ENCODE results near the gene HOXD10.
A peak's percentile ranks its signal among the peaks of the same experiment; 100 is the strongest.

Gene HOXD10

GRCh38 chr2:176128982-176129796 is 12.6 kb downstream of the HOXD10 start, which contains the start of gene HOXD8:
Gene HOXD8 (plus strand): TSS chr2:176129705. CDS start chr2:176130367, 662 bp downstream.
- Mint-ChIP-seq H3K27me3 (peaks cover 68% of the 10 kb centered on the region), H3K4me3 (peak within 1 kb of the TSS; percentile 62), H3K9me3 (no peaks in the 10 kb centered on the region), H3K27ac (peak within 1 kb of the TSS; percentile 20), H3K4me1 (peaks cover 33% of the 10 kb centered on the region), H3K36me3 (peaks cover 2% of the 10 kb centered on the region)

DNA sequence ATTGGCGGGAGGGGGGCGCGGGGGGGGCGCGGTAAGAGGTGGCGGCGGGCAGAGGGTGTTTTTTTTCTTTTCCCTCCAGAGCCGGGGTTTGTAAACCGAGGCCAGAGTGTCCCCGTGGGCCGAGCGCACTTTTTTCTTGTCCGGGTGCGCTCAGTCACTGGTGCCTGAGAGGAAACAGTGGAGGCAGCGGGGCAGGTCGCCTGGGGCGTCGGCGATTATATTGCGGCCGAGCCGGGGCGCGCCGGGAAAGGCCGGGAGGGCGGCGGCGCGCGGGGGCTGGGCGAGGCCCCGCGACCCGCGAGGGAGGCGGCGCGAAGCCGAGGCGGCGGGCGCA is 13.2 kb downstream of the HOXD10 start:
- peaks cover 33% of the 10 kb centered on the region for H3K4me1 Mint-ChIP-seq
- no peak overlapping the region for H3K27ac Mint-ChIP-seq
- H3K36me3 Mint-ChIP-seq, result peaks cover 2% of the 10 kb centered on the region
- H3K4me3 Mint-ChIP-seq, result no peak overlapping the region
- H3K27me3 Mint-ChIP-seq, result peaks cover 69% of the 10 kb centered on the region
- no peaks in the 10 kb centered on the region for H3K9me3 Mint-ChIP-seq

DNA sequence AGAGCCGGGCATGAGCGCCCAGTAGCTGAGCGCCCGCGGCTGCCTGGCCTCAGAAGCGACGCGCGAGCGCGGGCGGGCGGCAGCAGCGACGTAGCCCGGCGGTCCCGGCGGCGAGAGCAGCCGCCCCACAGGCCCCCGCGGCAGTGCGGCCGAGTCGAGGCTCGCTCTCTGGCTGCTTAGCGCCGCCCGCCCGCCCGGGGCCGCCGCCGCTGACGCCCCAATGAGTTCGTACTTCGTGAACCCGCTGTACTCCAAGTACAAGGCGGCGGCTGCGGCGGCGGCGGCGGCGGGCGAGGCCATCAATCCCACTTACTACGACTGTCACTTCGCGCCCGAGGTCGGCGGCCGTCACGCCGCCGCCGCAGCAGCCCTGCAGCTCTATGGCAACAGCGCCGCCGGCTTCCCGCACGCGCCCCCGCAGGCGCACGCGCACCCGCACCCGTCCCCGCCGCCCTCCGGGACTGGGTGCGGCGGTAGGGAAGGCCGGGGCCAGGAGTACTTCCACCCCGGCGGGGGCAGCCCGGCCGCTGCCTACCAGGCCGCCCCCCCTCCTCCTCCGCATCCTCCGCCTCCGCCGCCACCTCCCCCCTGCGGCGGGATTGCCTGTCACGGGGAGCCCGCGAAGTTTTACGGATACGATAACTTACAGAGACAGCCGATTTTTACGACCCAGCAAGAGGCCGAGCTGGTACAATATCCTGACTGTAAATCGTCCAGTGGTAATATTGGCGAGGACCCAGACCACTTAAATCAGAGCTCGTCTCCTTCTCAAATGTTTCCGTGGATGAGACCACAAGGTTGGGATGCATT is 13.8 kb downstream of the HOXD10 start:
- H3K27me3 Mint-ChIP-seq, result peaks cover 71% of the 10 kb centered on the region
- no peak overlapping the region for H3K27ac Mint-ChIP-seq
- H3K9me3 Mint-ChIP-seq, result no peaks in the 10 kb centered on the region
- H3K36me3 Mint-ChIP-seq, result peaks cover 2% of the 10 kb centered on the region
- peaks cover 35% of the 10 kb centered on the region for H3K4me1 Mint-ChIP-seq
- H3K4me3 Mint-ChIP-seq, result peak overlapping the region; percentile 62

GRCh38 chr2:176130957-176131847 is 14.6 kb downstream of the HOXD10 start:
- no peaks in the 10 kb centered on the region for H3K9me3 Mint-ChIP-seq
- peaks cover 6% of the 10 kb centered on the region for H3K36me3 Mint-ChIP-seq
- peaks cover 42% of the 10 kb centered on the region for H3K4me1 Mint-ChIP-seq
- peak overlapping the region; percentile 62 for H3K4me3 Mint-ChIP-seq
- peaks cover 71% of the 10 kb centered on the region for H3K27me3 Mint-ChIP-seq
- peak overlapping the region; percentile 70 for H3K27ac Mint-ChIP-seq

GRCh38 chr2:176131848-176132158 is 15.2 kb downstream of the HOXD10 start:
- Mint-ChIP-seq H3K4me1 (peaks cover 42% of the 10 kb centered on the region), H3K27ac (no peak overlapping the region)

DNA sequence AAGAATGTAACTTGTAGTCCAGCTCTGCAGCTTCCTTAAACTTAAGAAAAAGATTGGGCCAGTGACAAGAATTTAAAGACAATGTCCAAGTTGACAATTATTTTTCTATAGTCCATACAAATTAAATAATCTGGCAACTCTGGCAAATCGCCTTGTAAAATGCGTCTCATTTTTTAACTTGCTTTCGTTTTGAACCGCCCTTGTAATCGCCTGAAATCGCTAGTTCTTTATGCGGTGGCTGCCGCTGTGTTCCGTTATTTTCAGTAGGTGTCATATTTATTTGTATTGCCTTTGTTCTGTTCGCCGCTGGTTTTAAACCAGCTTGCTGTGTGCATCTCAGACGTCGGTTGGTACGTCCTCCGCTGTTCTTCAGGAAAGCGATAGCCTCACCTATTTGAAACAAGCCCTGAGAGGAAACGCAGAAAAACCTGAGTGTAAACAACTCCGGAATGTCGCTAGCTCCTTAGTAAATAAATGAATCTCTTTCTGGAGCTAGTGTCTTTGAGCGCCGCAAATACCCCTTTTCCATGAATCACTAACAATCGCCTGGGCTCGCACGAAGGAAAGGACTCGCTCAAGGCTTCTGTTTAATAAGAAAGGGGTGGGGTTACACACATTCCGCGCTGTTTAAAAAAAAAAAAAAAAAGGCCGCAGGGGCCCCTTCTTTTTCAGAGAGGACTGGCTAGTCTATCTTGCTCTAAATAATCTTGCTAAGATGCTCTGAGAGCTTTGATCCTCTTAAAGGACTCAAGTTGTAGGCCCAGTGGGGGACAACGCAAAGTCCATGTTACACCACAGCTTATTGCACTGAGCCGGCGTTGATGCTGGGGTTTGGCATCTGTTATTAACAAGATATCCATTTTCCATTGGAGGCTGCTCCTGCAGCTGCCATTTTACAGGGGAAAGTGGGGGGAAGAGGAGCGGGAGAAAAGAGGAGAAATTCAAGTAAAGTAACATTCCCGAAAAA is 15.9 kb downstream of the HOXD10 start:
- H3K4me1 Mint-ChIP-seq, result peaks cover 46% of the 10 kb centered on the region
- H3K27ac Mint-ChIP-seq, result peak overlapping the region; percentile 42
- H3K36me3 Mint-ChIP-seq, result peaks cover 6% of the 10 kb centered on the region
- peaks cover under 1% of the 10 kb centered on the region for H3K9me3 Mint-ChIP-seq
- peaks cover 65% of the 10 kb centered on the region for H3K27me3 Mint-ChIP-seq
- peak overlapping the region; percentile 75 for H3K4me3 Mint-ChIP-seq

More at GRCh38 chr2:176131848-176132158, 15.2 kb downstream of the HOXD10 start:
- no peaks in the 10 kb centered on the region for H3K9me3 Mint-ChIP-seq
- H3K27me3 Mint-ChIP-seq, result peaks cover 68% of the 10 kb centered on the region
- H3K4me3 Mint-ChIP-seq, result peak overlapping the region; percentile 75
- H3K36me3 Mint-ChIP-seq, result peaks cover 6% of the 10 kb centered on the region

GRCh38 chr2:176133389-176133788 is 16.8 kb downstream of the HOXD10 start:
- no peak overlapping the region for H3K27ac Mint-ChIP-seq
- peaks cover 66% of the 10 kb centered on the region for H3K27me3 Mint-ChIP-seq
- peaks cover 38% of the 10 kb centered on the region for H3K4me1 Mint-ChIP-seq
- peaks cover 5% of the 10 kb centered on the region for H3K9me3 Mint-ChIP-seq
- no peak overlapping the region for H3K4me3 Mint-ChIP-seq
- H3K36me3 Mint-ChIP-seq, result peaks cover 6% of the 10 kb centered on the region

GRCh38 chr2:176134035-176134434 is 17.5 kb downstream of the HOXD10 start:
- Mint-ChIP-seq H3K4me3 (no peak overlapping the region), H3K4me1 (peaks cover 37% of the 10 kb centered on the region)

DNA sequence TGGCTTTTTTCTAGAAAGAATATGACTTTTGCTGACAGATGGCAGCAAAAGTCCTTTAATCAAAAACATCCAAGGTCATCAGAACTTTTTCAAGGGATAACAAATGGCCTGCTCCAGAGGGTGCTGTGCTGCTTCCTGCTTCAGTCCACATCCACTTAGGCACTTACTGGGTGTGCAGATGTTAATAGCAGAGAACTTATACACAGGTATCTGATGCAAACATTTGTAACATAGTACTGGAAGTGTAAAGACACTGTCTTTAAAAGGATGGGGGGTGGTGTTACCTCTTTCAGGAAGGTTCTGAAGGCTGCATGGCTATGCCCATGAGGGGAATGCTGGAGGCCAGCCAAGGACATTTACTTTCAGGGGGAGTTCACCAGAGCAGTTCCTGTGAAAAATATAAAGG is 18.5 kb downstream of the HOXD10 start:
- H3K9me3 Mint-ChIP-seq, result peaks cover 9% of the 10 kb centered on the region
- no peak overlapping the region for H3K27ac Mint-ChIP-seq

More at GRCh38 chr2:176134035-176134434, 17.5 kb downstream of the HOXD10 start:
- H3K9me3 Mint-ChIP-seq, result peaks cover 9% of the 10 kb centered on the region
- peaks cover 6% of the 10 kb centered on the region for H3K36me3 Mint-ChIP-seq
- no peak overlapping the region for H3K27ac Mint-ChIP-seq
- H3K27me3 Mint-ChIP-seq, result peaks cover 67% of the 10 kb centered on the region

GRCh38 chr2:176136374-176137251 is 20.0 kb downstream of the HOXD10 start:
- H3K4me1 Mint-ChIP-seq, result peaks cover 31% of the 10 kb centered on the region
- H3K36me3 Mint-ChIP-seq, result peaks cover 6% of the 10 kb centered on the region
- H3K27ac Mint-ChIP-seq, result no peak overlapping the region
- peaks cover 70% of the 10 kb centered on the region for H3K27me3 Mint-ChIP-seq
- peaks cover 9% of the 10 kb centered on the region for H3K9me3 Mint-ChIP-seq
- no peak overlapping the region for H3K4me3 Mint-ChIP-seq

More for the DNA sequence above, 18.5 kb downstream of the HOXD10 start:
- Mint-ChIP-seq H3K4me3 (no peak overlapping the region), H3K36me3 (peaks cover 6% of the 10 kb centered on the region), H3K27me3 (peaks cover 72% of the 10 kb centered on the region), H3K4me1 (peaks cover 39% of the 10 kb centered on the region)

DNA sequence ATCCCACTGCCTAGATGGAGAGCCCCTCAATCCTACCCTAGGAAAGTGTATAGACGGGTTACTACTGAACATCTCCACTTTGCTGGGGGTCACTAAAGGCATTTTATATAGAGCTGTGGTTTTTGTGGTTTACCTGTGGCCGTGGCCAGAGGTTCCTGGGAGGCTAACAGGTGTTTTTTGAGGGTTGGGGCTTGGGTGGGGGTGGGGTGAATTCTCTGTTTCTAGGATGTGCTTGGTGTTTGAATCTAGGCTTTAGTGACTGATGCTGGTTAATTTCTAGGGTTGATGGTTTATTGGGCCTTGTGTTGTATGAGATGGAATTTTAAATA is 20.6 kb downstream of the HOXD10 start:
- H3K4me3 Mint-ChIP-seq, result no peak overlapping the region
- peaks cover 27% of the 10 kb centered on the region for H3K4me1 Mint-ChIP-seq
- peaks cover 69% of the 10 kb centered on the region for H3K27me3 Mint-ChIP-seq
- no peak overlapping the region for H3K27ac Mint-ChIP-seq
- peaks cover 6% of the 10 kb centered on the region for H3K36me3 Mint-ChIP-seq
- peaks cover 9% of the 10 kb centered on the region for H3K9me3 Mint-ChIP-seq

- Mint-ChIP-seq H3K27me3 (peaks cover 65% of the 10 kb centered on the region), H3K27ac (no peak overlapping the region), H3K9me3 (peaks cover 9% of the 10 kb centered on the region), H3K4me1 (peaks cover 23% of the 10 kb centered on the region), H3K36me3 (peaks cover 6% of the 10 kb centered on the region), H3K4me3 (no peak overlapping the region)
Measured at GRCh38 chr2:176137906-176138305, 21.3 kb downstream of the HOXD10 start.

- peaks cover 23% of the 10 kb centered on the region for H3K4me1 Mint-ChIP-seq
- no peak overlapping the region for H3K4me3 Mint-ChIP-seq
- no peak overlapping the region for H3K27ac Mint-ChIP-seq
- peaks cover 66% of the 10 kb centered on the region for H3K27me3 Mint-ChIP-seq
- peaks cover 5% of the 10 kb centered on the region for H3K36me3 Mint-ChIP-seq
- H3K9me3 Mint-ChIP-seq, result peaks cover 9% of the 10 kb centered on the region
Measured at GRCh38 chr2:176138526-176138922, 21.9 kb downstream of the HOXD10 start.

Measured in activated naive CD4-positive, alpha-beta T cell treated with anti-CD3 and anti-CD28 coated beads, Interleukin-2, amount 50 U/mL, for 24 hours (primary cell).